Measurements from ENCODE around the gene NDFIP2. TPM values are rescaled to one million over a fixed set of nuclear protein-coding genes. Genes with fewer than 3 reads are reported as not detected.

NDFIP2 gene
- total RNA-seq, 4 donors from 2014 or later: 72.2 to 103 (median 86.2) TPM

DNA sequence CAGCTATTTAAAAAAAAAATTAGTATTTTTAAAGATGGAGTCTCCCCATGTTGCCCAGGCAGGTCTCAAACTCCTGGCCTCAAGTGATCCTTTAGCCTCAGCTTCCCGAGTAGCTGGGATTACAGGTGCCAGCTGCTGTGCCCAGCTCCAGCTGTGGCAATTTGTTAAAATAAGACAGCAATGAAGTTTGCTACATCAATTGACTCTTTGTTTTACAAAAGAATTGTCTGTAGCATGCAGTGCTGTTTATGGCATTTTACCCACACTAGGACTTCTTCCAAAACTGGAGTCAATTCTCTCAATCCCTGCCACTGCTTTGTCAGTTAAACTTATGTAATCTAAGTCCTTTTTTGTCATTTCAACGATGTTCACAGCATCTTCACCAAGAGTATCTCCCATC is 49.3 kb downstream of the NDFIP2 start:
- TF ChIP-seq, protein P1, sequence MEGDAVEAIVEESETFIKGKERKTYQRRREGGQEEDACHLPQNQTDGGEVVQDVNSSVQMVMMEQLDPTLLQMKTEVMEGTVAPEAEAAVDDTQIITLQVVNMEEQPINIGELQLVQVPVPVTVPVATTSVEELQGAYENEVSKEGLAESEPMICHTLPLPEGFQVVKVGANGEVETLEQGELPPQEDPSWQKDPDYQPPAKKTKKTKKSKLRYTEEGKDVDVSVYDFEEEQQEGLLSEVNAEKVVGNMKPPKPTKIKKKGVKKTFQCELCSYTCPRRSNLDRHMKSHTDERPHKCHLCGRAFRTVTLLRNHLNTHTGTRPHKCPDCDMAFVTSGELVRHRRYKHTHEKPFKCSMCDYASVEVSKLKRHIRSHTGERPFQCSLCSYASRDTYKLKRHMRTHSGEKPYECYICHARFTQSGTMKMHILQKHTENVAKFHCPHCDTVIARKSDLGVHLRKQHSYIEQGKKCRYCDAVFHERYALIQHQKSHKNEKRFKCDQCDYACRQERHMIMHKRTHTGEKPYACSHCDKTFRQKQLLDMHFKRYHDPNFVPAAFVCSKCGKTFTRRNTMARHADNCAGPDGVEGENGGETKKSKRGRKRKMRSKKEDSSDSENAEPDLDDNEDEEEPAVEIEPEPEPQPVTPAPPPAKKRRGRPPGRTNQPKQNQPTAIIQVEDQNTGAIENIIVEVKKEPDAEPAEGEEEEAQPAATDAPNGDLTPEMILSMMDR (IDR thresholded peaks at IDR 0.05): no peak
- TF ChIP-seq POLR2AphosphoS5 (IDR thresholded peaks at IDR 0.05) (no peak), POLR2A (IDR thresholded peaks at IDR 0.05) (no peak), EP300 (IDR thresholded peaks at IDR 0.05) (no peak)
- WGBS: 60% methylated on average over 2 of the region's 2 CpGs
- H3K4me3 ChIP-seq: no peak overlapping the region
- no peak overlapping the region for H3K27ac ChIP-seq
- no peaks in the 10 kb centered on the region for H3K4me1 ChIP-seq
- H3K27me3 ChIP-seq: no peaks in the 10 kb centered on the region
- no peak for DNase-seq (ENCODE audit: low spot score in 2 of 2)
- H3K9me3 ChIP-seq: no peaks in the 10 kb centered on the region
- peaks cover 15% of the 10 kb centered on the region for H3K36me3 ChIP-seq

DNA sequence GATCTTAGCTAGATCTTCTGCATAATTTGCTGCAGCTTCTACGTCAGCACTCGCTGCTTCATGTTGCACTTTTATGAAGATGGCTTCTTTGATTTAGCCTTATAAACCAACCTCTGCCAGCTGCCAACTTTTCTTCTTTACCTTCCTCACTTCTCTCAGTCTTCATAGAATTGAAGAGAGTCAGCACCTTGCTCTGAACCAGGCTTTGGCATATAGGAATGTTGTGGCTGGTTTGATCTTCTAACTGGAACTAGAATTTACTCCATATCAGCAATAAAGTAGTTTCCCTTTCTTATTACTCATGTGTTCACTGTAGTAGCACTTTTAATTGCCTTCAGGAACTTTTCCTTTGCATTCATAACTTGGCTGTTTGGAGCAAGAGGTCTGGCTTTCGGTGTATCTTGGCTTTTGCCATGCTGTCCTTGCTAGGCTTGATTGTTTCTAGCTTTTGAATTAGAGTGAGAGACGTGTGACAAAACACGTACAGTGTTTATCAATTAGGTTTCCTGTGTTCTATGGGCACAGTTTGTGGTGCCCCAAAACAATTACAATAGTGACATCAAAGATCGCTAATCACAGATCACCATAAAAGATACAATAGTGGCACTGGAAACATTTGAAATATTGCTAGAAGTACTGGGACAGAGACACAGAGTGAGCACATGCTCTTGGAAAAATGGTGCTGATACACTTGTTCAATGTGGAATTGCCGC is 50.7 kb downstream of the NDFIP2 start:
- 84% methylated on average over 7 of the region's 7 CpGs for WGBS
- no peak for DNase-seq (ENCODE audit: low spot score in 2 of 2)
- Histone ChIP-seq H3K4me3 (no peak overlapping the region), H3K27me3 (no peaks in the 10 kb centered on the region), H3K4me1 (peaks cover 2% of the 10 kb centered on the region), H3K36me3 (peaks cover 10% of the 10 kb centered on the region), H3K9me3 (no peaks in the 10 kb centered on the region), H3K27ac (no peak overlapping the region)
- TF ChIP-seq EP300 (IDR thresholded peaks at IDR 0.05) (no peak), POLR2A (IDR thresholded peaks at IDR 0.05) (no peak), POLR2AphosphoS5 (IDR thresholded peaks at IDR 0.05) (no peak)
- TF ChIP-seq, protein P1 (IDR thresholded peaks at IDR 0.05): no peak

DNA sequence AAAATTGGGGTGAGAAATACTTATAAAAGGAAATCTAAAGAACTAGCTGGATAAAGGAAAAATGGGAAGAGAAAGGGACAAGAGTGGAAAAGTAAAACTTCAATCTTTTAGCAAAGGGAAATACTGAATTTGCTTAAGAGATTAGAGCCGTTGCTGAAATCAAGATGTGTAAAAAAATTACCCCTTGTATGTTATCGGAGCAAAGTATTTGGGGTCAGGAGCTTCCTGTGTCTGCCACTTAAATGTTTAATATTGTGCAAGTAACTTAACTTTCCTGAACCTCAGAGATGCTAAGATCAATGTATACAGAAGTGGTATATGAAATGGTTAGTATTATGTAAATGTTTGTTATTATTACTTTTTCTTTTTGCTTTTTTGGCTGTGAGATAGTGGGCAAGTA is 51.6 kb downstream of the NDFIP2 start:
- Histone ChIP-seq H3K27me3 (no peaks in the 10 kb centered on the region), H3K9me3 (no peaks in the 10 kb centered on the region), H3K4me1 (peaks cover 2% of the 10 kb centered on the region), H3K4me3 (no peak overlapping the region), H3K27ac (no peak overlapping the region), H3K36me3 (peaks cover 12% of the 10 kb centered on the region)
- WGBS: 83% methylated on average over 2 of the region's 2 CpGs
- TF ChIP-seq, protein P1 (IDR thresholded peaks at IDR 0.05): no peak
- TF ChIP-seq EP300 (IDR thresholded peaks at IDR 0.05) (no peak), POLR2AphosphoS5 (IDR thresholded peaks at IDR 0.05) (no peak), POLR2A (IDR thresholded peaks at IDR 0.05) (no peak)
- no peak for DNase-seq (ENCODE audit: low spot score in 2 of 2)

DNA sequence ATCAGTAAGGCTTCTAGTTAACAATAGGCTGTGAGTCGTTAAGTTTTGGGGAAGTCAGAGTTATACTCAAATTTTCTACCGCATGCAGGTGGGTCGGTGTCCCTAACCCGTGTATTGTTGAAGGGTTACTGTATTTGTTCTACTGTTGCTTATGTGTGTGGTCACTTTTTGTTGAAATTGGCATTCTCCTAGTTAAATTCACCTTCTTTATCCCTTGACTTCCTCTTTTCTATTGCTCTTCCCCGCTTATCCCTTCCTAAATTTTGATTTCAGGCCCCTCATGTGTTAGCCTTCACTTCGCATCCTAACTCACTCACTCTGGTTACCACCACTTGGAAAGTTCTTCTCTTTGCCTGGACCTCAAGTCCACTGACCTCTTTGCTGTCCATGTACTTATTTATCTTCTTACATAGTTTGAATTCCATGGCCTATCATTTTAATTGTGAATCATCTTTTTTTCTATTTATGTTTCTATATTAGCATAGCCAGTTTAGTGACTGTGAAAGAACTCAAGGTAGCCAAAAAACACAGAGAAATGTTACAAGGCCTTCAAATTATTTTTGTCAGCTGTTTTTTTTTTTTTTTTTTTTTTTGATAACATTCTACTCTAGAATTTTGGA is 52.9 kb downstream of the NDFIP2 start:
- no peak overlapping the region for H3K27ac ChIP-seq
- DNase-seq (ENCODE audit: low spot score in 2 of 2): no peak
- peaks cover 16% of the 10 kb centered on the region for H3K36me3 ChIP-seq
- no peak overlapping the region for H3K4me3 ChIP-seq
- 90% methylated on average over 6 of the region's 6 CpGs for WGBS
- H3K9me3 ChIP-seq: no peaks in the 10 kb centered on the region
- TF ChIP-seq POLR2AphosphoS5 (IDR thresholded peaks at IDR 0.05) (no peak), EP300 (IDR thresholded peaks at IDR 0.05) (no peak), POLR2A (IDR thresholded peaks at IDR 0.05) (no peak)
- TF ChIP-seq, protein P1 (IDR thresholded peaks at IDR 0.05): no peak
- H3K4me1 ChIP-seq: peaks cover 6% of the 10 kb centered on the region
- no peaks in the 10 kb centered on the region for H3K27me3 ChIP-seq

DNA sequence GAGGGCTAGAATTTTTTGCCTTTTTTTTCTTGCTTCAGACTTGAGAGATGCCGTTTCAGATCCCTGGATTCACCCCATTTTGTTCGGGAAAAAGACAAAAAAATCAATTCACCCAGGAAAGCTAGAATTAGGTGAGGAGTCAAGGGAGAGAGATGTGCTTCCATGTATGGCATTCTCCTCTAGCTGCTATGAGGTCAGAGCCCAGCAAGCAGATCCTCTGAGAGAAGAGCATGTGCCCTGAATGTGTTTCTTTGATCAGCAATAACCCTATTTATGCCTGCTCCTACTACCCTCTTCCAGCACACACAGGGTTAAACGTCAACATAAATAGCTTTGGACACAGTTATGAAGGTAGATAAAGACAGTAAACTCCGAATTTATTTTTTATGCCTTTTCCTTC is 53.6 kb downstream of the NDFIP2 start:
- Histone ChIP-seq H3K9me3 (no peaks in the 10 kb centered on the region), H3K36me3 (peaks cover 16% of the 10 kb centered on the region), H3K27ac (no peak overlapping the region), H3K4me1 (peaks cover 7% of the 10 kb centered on the region), H3K4me3 (no peak overlapping the region), H3K27me3 (no peaks in the 10 kb centered on the region)
- no peak for TF ChIP-seq POLR2AphosphoS5 (IDR thresholded peaks at IDR 0.05)
- TF ChIP-seq POLR2A (IDR thresholded peaks at IDR 0.05): no peak
- TF ChIP-seq EP300 (IDR thresholded peaks at IDR 0.05): no peak
- TF ChIP-seq, protein P1 (IDR thresholded peaks at IDR 0.05): no peak
- 75% methylated on average over 4 of the region's 4 CpGs for WGBS
- DNase-seq (ENCODE audit: low spot score in 2 of 2): no peak
